ENCODE data around the gene CLEC4D. TPM values are rescaled to one million over a fixed set of nuclear protein-coding genes. Genes with fewer than 3 reads are reported as not detected.

CLEC4D gene
- total RNA-seq, 1 experiment from 2014 or later, result not detected

DNA sequence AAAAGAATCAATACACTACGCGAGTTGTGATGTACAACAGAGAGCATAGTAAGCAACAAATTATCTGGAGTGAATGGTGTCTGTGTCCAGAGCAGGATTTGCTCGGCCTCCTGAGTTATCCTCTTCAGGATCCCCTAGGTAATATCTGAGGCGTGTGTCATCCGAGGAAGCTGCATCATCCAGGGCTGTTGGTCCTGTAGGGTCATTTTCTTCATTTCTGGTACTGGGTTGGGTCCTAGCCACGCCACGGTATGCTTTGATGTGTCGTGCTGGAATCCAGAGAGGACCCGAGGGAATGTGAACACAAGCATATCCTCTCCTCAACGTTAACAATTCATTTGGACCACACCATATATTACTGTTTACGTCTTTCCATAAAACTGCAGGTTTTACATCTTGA lies 46.4 kb downstream of the CLEC4D start:
- DNase-seq (ENCODE audit: low read depth, low spot score), result no peak
- Histone ChIP-seq H3K4me3 (replicated peaks in 1 of 2; ENCODE audit: low read depth in 1 of 2, low read length in 2 of 2) (no peak overlapping the region), H3K9me3 (ENCODE audit: control insufficient read depth in 1 of 2, insufficient read depth in 1 of 2, low read depth in 1 of 2, low read length in 2 of 2) (no peaks in the 10 kb centered on the region), H3K4me1 (ENCODE audit: control insufficient read depth in 1 of 2, insufficient read depth in 2 of 2, low read length in 2 of 2) (peaks cover 0 to 3% of the 10 kb centered on the region in 2 experiments; a peak in 2 of 4 replicates), H4K20me1 (ENCODE audit: insufficient read depth) (no peaks in the 10 kb centered on the region), H3K36me3 (ENCODE audit: control insufficient read depth in 1 of 2, insufficient read depth in 2 of 2, low read length in 2 of 2) (no peaks in the 10 kb centered on the region), H3K9me2 (ENCODE audit: insufficient read depth) (no peaks in the 10 kb centered on the region), H3K9ac (ENCODE audit: low read length) (no peak overlapping the region), H2AFZ (ENCODE audit: low read depth, low read length, poor library complexity, severe bottlenecking) (no peak overlapping the region), H3K27ac (ENCODE audit: low read depth, low read length) (no peak overlapping the region), H3K79me2 (ENCODE audit: insufficient read depth, low read length) (no peaks in the 10 kb centered on the region), H3K4me2 (ENCODE audit: low read length) (no peak overlapping the region), H3K27me3 (ENCODE audit: insufficient read depth, low read length) (no peaks in the 10 kb centered on the region)
- no TSS peak for BruUV-seq (replicated peaks)
- ChIA-PET CTCF (no interaction called here), POLR2A (no interaction called here), RAD21 (ENCODE audit: low non-redundant PET in 1 of 2, low total read pairs in 2 of 2, uncharacterized antibody in 2 of 2, unreplicated experiment in 2 of 2) (no interaction called here)
- intact Hi-C loops (cut with micrococcal nuclease), result no loop called here
- no peak for ATAC-seq
- no peak for TF ChIP-seq SP1 (IDR thresholded peaks at IDR 0.05; ENCODE audit: low read depth)
- no peak for TF ChIP-seq POLR2A (IDR thresholded peaks at IDR 0.05; ENCODE audit: borderline replicate concordance, extremely low read depth, insufficient read depth, insufficient read length)
- no peak for TF ChIP-seq EGR1 (IDR thresholded peaks at IDR 0.05; ENCODE audit: low read depth)
- no peak for TF ChIP-seq YY1 (IDR thresholded peaks at IDR 0.05; ENCODE audit: extremely low read depth, insufficient replicate concordance, low read depth, low read length)
- no peak for TF ChIP-seq EZH2 (IDR thresholded peaks at IDR 0.05)
- no peak for TF ChIP-seq EZH2phosphoT487 (IDR thresholded peaks at IDR 0.05; ENCODE audit: borderline replicate concordance)
- no peak for TF ChIP-seq ZNF274 (IDR thresholded peaks at IDR 0.05; ENCODE audit: low read depth, low read length)
- TF ChIP-seq CTCF (IDR thresholded peaks at IDR 0.05 in 2 of 3, conservative IDR thresholded peaks at IDR 0.05 in 1 of 3; ENCODE audit: borderline replicate concordance in 1 of 3, insufficient read depth in 1 of 3, low read depth in 2 of 3, low read length in 2 of 3), result no peak

DNA sequence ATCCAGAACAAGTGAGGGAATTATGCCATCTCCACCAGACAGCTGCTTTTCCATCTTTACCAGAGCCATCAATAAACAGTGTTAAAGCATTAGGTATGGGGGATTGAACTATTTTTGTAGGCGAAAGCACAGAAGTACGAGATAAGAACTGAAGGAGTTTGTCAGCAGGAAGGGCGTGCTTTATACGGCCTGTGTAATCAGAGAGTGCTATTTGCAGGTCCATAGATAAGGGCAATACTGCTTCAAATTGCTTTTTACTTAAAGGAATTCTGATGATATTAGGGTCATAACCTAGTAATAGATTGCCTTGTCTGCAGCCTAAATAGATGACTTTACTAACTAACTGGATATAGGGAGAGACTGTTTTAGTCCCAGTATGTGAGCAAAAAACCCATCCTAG lies 47.7 kb downstream of the CLEC4D start:
- intact Hi-C loops (cut with micrococcal nuclease), result no loop called here
- ChIA-PET CTCF (interaction anchor here (1.2 kb wide), 1 partner anchor 17 kb away, joined by 8 read pairs; no protein-coding TSS in a partner anchor), RAD21 (ENCODE audit: low non-redundant PET in 1 of 2, low total read pairs in 2 of 2, uncharacterized antibody in 2 of 2, unreplicated experiment in 2 of 2) (no interaction called here), POLR2A (no interaction called here)
- no peak overlapping the region for H3K4me3 ChIP-seq (replicated peaks in 1 of 2; ENCODE audit: low read depth in 1 of 2, low read length in 2 of 2)
- no peaks in the 10 kb centered on the region for H3K4me1 ChIP-seq (ENCODE audit: control insufficient read depth in 1 of 2, insufficient read depth in 2 of 2, low read length in 2 of 2)
- no peak overlapping the region for H3K9ac ChIP-seq (ENCODE audit: low read length)
- ATAC-seq, result no peak
- H2AFZ ChIP-seq (ENCODE audit: low read depth, low read length, poor library complexity, severe bottlenecking), result no peak overlapping the region
- no peak overlapping the region for H3K4me2 ChIP-seq (ENCODE audit: low read length)
- H3K27ac ChIP-seq (ENCODE audit: low read depth, low read length), result no peak overlapping the region
- H3K9me3 ChIP-seq (ENCODE audit: control insufficient read depth in 1 of 2, insufficient read depth in 1 of 2, low read depth in 1 of 2, low read length in 2 of 2), result no peaks in the 10 kb centered on the region
- H3K9me2 ChIP-seq (ENCODE audit: insufficient read depth), result no peaks in the 10 kb centered on the region
- DNase-seq (ENCODE audit: low read depth, low spot score), result no peak
- no peak for TF ChIP-seq POLR2A (IDR thresholded peaks at IDR 0.05; ENCODE audit: borderline replicate concordance, extremely low read depth, insufficient read depth, insufficient read length)
- TF ChIP-seq FOSL1 (IDR thresholded peaks at IDR 0.05; ENCODE audit: low read depth), result no peak
- no TSS peak for BruUV-seq (replicated peaks)
- H4K20me1 ChIP-seq (ENCODE audit: insufficient read depth), result no peaks in the 10 kb centered on the region
- no peaks in the 10 kb centered on the region for H3K79me2 ChIP-seq (ENCODE audit: insufficient read depth, low read length)
- no peaks in the 10 kb centered on the region for H3K27me3 ChIP-seq (ENCODE audit: insufficient read depth, low read length)
- H3K36me3 ChIP-seq (ENCODE audit: control insufficient read depth in 1 of 2, insufficient read depth in 2 of 2, low read length in 2 of 2), result no peaks in the 10 kb centered on the region

All from HCT116 (cell line).